GM12878 (cell line): ENCODE results near the gene WWOX. TPM values are rescaled to one million over a fixed set of nuclear protein-coding genes. Genes with fewer than 3 reads are reported as not detected.

Source experiments
- ATAC-seq: fragments of 200-7000 bp; cut with Tn5 transposase; 3 replicates; pipeline ENCODE4 v1.9.1; 2020; ENCODE audit warnings: mild to moderate bottlenecking, moderate library complexity
- BruUV-seq: library from RNA; stranded (reverse); fragments of 400-500 nt; replicated peaks from 2 replicates; lab custom pipeline; 2021; lab: Mats Ljungman, UMichigan
- CTCF ChIA-PET: fragments of 300-600 bp; sonication (Branson Sonifier 250); formaldehyde crosslinking; extraction: SDS; loops from one replicate; lab custom pipeline; 2021; ENCODE audit warnings: inconsistent platforms; lab: Yijun Ruan, JAX
- POLR2A ChIA-PET: fragments of 350-600 bp; formaldehyde crosslinking; extraction: SDS; loops from one replicate; lab custom pipeline; 2021; ENCODE audit warnings: inconsistent platforms; lab: Charles Lee
- RAD21 ChIA-PET: fragments of 300-600 bp; sonication (Branson Sonifier 250); formaldehyde crosslinking; loops from one replicate; lab custom pipeline; 2023; ENCODE audit warnings: antibody characterized with exemption; ENCODE audit not compliant: unreplicated experiment; lab: Charles Lee
- SMC1A ChIA-PET: fragments of 300-600 bp; sonication (Branson Sonifier 250); formaldehyde crosslinking; loops from one replicate; lab custom pipeline; 2023; ENCODE audit not compliant: unreplicated experiment, uncharacterized antibody; lab: Charles Lee
- DNase-seq: peaks from one replicate; pipeline ENCODE4 v3.0.0-alpha.2; 2011; ENCODE audit warnings: low read depth, low spot score
- FAIRE-seq: peaks from 3 replicates; lab custom pipeline; 2011; peaks lifted over from hg19 to GRCh38; lab: Jason Lieb, UNC
- H2AFZ ChIP-seq: 2 replicates; pipeline ENCODE4 v1.6.0; 2011; ENCODE audit warnings: low read depth, low read length, control low read depth; ENCODE audit not compliant: control insufficient read depth
- H3K27ac ChIP-seq: 2 replicates; pipeline ENCODE4 v1.5.1; 2011; ENCODE audit warnings: control low read depth; ENCODE audit not compliant: control insufficient read depth, insufficient read depth
- H3K27me3 ChIP-seq, 2 experiments: replicated peaks in 1 of 2; 2 replicates each; pipeline versions ENCODE4 v1.6.0 to v1.6.1; 2011; ENCODE audit warnings: low read length in 1 of 2; ENCODE audit not compliant: control insufficient read depth in 2 of 2, insufficient read depth in 2 of 2
- H3K36me3 ChIP-seq, 2 experiments: 2 replicates each; pipeline ENCODE4 v1.5.1; 2011; ENCODE audit warnings: low read length in 1 of 2; ENCODE audit not compliant: control insufficient read depth in 2 of 2, insufficient read depth in 2 of 2
- H3K4me1 ChIP-seq: 2 replicates; pipeline ENCODE4 v1.6.1; 2011; ENCODE audit warnings: mild to moderate bottlenecking, low read length, moderate library complexity, mixed read lengths; ENCODE audit not compliant: control insufficient read depth, insufficient read depth
- H3K4me2 ChIP-seq: 2 replicates; pipeline ENCODE4 v1.6.0; 2011; ENCODE audit warnings: control low read depth; ENCODE audit not compliant: control insufficient read depth, insufficient read depth
- H3K4me3 ChIP-seq: fragments of 200-600 bp; sonication (generic); 2 replicates; pipeline ENCODE4 v1.5.1; 2016
- H3K79me2 ChIP-seq: 2 replicates; pipeline ENCODE4 v1.6.0; 2011; ENCODE audit warnings: low read length; ENCODE audit not compliant: control insufficient read depth, insufficient read depth
- H3K9ac ChIP-seq: 2 replicates; pipeline ENCODE4 v1.8.0; 2011; ENCODE audit warnings: low read length, control low read depth, mixed read lengths; ENCODE audit not compliant: control insufficient read depth, insufficient read depth
- H3K9me3 ChIP-seq: replicated peaks from 3 replicates; pipeline ENCODE4 v1.5.1; 2011; ENCODE audit warnings: mild to moderate bottlenecking, low read length; ENCODE audit not compliant: control insufficient read depth, insufficient read depth
- H4K20me1 ChIP-seq: 2 replicates; pipeline ENCODE4 v1.6.0; 2011; ENCODE audit not compliant: control insufficient read depth, insufficient read depth
- BMI1 ChIP-seq: fragments of 450-650 bp; IDR thresholded peaks from 2 replicates; pipeline ENCODE4 v1.6.1; 2016; ENCODE audit warnings: mild to moderate bottlenecking, moderate library complexity, borderline replicate concordance
- IKZF1 ChIP-seq: fragments of 450-650 bp; conservative IDR thresholded peaks from 2 replicates; pipeline ENCODE4 v1.6.1; 2017; ENCODE audit warnings: antibody characterized with exemption, mild to moderate bottlenecking
- IKZF2 ChIP-seq, 2 experiments: fragments of 450-650 bp; IDR thresholded peaks; 2 replicates each; pipeline ENCODE4 v1.6.1; 2017; ENCODE audit warnings: mild to moderate bottlenecking in 2 of 2, moderate library complexity in 2 of 2
- IRF4 ChIP-seq: IDR thresholded peaks from 2 replicates; pipeline ENCODE4 v1.6.1; 2011; ENCODE audit warnings: low read depth, low read length
- NKRF ChIP-seq: fragments of 450-650 bp; conservative IDR thresholded peaks from 2 replicates; pipeline ENCODE4 v1.6.1; 2017; ENCODE audit warnings: mild to moderate bottlenecking, moderate library complexity
- NR2C1 ChIP-seq: fragments of 450-650 bp; IDR thresholded peaks from 2 replicates; pipeline ENCODE4 v1.6.1; 2017; ENCODE audit warnings: antibody characterized with exemption, mild to moderate bottlenecking, moderate library complexity
- PAX5 ChIP-seq: IDR thresholded peaks from 2 replicates; pipeline ENCODE4 v1.6.1; 2011; ENCODE audit warnings: low read depth, low read length, borderline replicate concordance
- POLR2AphosphoS2 ChIP-seq: IDR thresholded peaks from 2 replicates; pipeline ENCODE4 v1.6.1; 2011; ENCODE audit warnings: low read depth, mild to moderate bottlenecking, low read length, improper control_type of control experiment, moderate library complexity
- SIX5 ChIP-seq: IDR thresholded peaks from 2 replicates; pipeline ENCODE4 v1.6.1; 2011; ENCODE audit warnings: mild to moderate bottlenecking, low read depth, low read length, moderate library complexity; ENCODE audit not compliant: severe bottlenecking
- SPI1 ChIP-seq: IDR thresholded peaks from 2 replicates; pipeline ENCODE4 v1.6.1; 2011; ENCODE audit warnings: low read depth, mild to moderate bottlenecking, low read length, moderate library complexity, borderline replicate concordance; ENCODE audit not compliant: insufficient read depth
- SUPT20H ChIP-seq: IDR thresholded peaks from 2 replicates; pipeline ENCODE4 v1.6.1; 2011; ENCODE audit warnings: low read depth, mild to moderate bottlenecking, low read length, moderate library complexity, borderline replicate concordance; ENCODE audit not compliant: control insufficient read depth
- SUZ12 ChIP-seq: fragments of 200-600 bp; sonication (generic); IDR thresholded peaks from one replicate; pipeline ENCODE4 v1.6.1; 2018; ENCODE audit warnings: antibody characterized with exemption, mild to moderate bottlenecking; ENCODE audit not compliant: unreplicated experiment
- ZNF384 ChIP-seq: IDR thresholded peaks from 2 replicates; pipeline ENCODE4 v1.6.1; 2012; ENCODE audit warnings: low read depth, mild to moderate bottlenecking, low read length, improper control_type of control experiment, borderline replicate concordance
- WGBS: methylation state at CpG from one replicate; pipeline ENCODE4 v1.1.6; 2016; ENCODE audit warnings: low lambda C conversion rate; ENCODE audit not compliant: insufficient replicate concordance, insufficient coverage; ENCODE audit errors: missing lambda C conversion rate; 5-methylcytosine and 5-hydroxymethylcytosine counted together
- in situ Hi-C: fragments of 300-500 bp; cut with MboI; formaldehyde crosslinking; loops from 9 replicates; pipeline ENCODE4 v1.14.3; 2018; ENCODE audit warnings: mixed read lengths
- intact Hi-C: fragments of 100-400 bp; cut with micrococcal nuclease; formaldehyde crosslinking; loops from one replicate; pipeline ENCODE4 v1.14.2; 2022; ENCODE audit not compliant: unreplicated experiment
- polyA plus RNA-seq, 11 experiments: library from polyadenylated mRNA; depleted of rRNA in 4 of 11; unstranded in 6 of 11; stranded (reverse) in 5 of 11; fragments of >200 nt; fragmentation: Nextera tagmentation in 4 of 11; fragmentation: Illumina TruSeq in 1 of 11; extraction: Ambion mirVana in 4 of 11; extraction: Trizol in 1 of 11; gene quantifications; 1 replicate in 1 of 11; 2 replicates in 10 of 11; pipeline versions ENCODE4 v1.2.1 to v1.2.3, GENCODE V29; 2011 to 2016; ENCODE audit warnings: inconsistent platforms in 2 of 11, missing spikeins in 2 of 11, low read depth in 1 of 11
- total RNA-seq, 4 experiments: library from RNA; depleted of rRNA in 3 of 4; stranded (reverse); fragments of >200 nt in 3 of 4; fragmentation: Illumina TruSeq in 1 of 4; extraction: Trizol in 1 of 4; gene quantifications; 2 replicates each; pipeline versions ENCODE4 v1.2.1 to v1.2.3, GENCODE V29; 2013 to 2021
- TF ChIP-seq, protein P1 (sequence below): IDR thresholded peaks from 2 replicates; pipeline ENCODE4 v1.6.1; 2011; ENCODE audit warnings: low read depth, mild to moderate bottlenecking, low read length, moderate library complexity, borderline replicate concordance; ENCODE audit errors: extremely low read depth
- TF ChIP-seq, protein P2 (sequence below): IDR thresholded peaks from 2 replicates; pipeline ENCODE4 v1.6.1; 2012; ENCODE audit warnings: low read length, inconsistent platforms
- TF ChIP-seq, protein P3 (sequence below): fragments of 450-650 bp; IDR thresholded peaks from 2 replicates; pipeline ENCODE4 v1.6.1; 2017; ENCODE audit warnings: mild to moderate bottlenecking, moderate library complexity

WWOX gene
- total and polyA plus RNA-seq, 10 of the 15 experiments (the other 5 are each of a cell fraction or from before 2014, with no cell fraction given), result 2.8 to 24.4 (median 17.8) TPM

- Histone ChIP-seq H3K79me2 (no peaks in the 10 kb centered on the region), H3K4me1 (no peaks in the 10 kb centered on the region), H3K27me3 (no peaks in the 10 kb centered on the region), H2AFZ (no peak overlapping the region), H3K9me3 (no peaks in the 10 kb centered on the region), H3K4me2 (no peak overlapping the region), H4K20me1 (no peaks in the 10 kb centered on the region), H3K27ac (no peak overlapping the region), H3K4me3 (no peak overlapping the region), H3K9ac (no peak overlapping the region), H3K36me3 (no peaks in the 10 kb centered on the region)
- FAIRE-seq (no peak), DNase-seq (no peak), ATAC-seq (no peak)
- ChIA-PET CTCF (no interaction called here), RAD21 (no interaction called here), SMC1A (no interaction called here), POLR2A (no interaction called here)
- intact Hi-C loops, result no loop called here
- in situ Hi-C loops, result no loop called here
- 43% methylated on average over 18 of the region's 18 CpGs for WGBS
- BruUV-seq, result no TSS peak
- TF ChIP-seq NKRF (no peak), SUZ12 (no peak), SPI1 (no peak), BMI1 (no peak), NR2C1 (no peak), PAX5 (no peak), POLR2AphosphoS2 (no peak), ZNF384 (no peak), IKZF2 (IDR thresholded peaks at IDR 0.05) (no peak), IRF4 (no peak), SUPT20H (no peak), IKZF1 (no peak), SIX5 (no peak)
- TF ChIP-seq, protein P1, sequence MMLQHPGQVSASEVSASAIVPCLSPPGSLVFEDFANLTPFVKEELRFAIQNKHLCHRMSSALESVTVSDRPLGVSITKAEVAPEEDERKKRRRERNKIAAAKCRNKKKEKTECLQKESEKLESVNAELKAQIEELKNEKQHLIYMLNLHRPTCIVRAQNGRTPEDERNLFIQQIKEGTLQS, result no peak
- TF ChIP-seq, protein P2, sequence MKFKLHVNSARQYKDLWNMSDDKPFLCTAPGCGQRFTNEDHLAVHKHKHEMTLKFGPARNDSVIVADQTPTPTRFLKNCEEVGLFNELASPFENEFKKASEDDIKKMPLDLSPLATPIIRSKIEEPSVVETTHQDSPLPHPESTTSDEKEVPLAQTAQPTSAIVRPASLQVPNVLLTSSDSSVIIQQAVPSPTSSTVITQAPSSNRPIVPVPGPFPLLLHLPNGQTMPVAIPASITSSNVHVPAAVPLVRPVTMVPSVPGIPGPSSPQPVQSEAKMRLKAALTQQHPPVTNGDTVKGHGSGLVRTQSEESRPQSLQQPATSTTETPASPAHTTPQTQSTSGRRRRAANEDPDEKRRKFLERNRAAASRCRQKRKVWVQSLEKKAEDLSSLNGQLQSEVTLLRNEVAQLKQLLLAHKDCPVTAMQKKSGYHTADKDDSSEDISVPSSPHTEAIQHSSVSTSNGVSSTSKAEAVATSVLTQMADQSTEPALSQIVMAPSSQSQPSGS, result no peak
- TF ChIP-seq, protein P3, sequence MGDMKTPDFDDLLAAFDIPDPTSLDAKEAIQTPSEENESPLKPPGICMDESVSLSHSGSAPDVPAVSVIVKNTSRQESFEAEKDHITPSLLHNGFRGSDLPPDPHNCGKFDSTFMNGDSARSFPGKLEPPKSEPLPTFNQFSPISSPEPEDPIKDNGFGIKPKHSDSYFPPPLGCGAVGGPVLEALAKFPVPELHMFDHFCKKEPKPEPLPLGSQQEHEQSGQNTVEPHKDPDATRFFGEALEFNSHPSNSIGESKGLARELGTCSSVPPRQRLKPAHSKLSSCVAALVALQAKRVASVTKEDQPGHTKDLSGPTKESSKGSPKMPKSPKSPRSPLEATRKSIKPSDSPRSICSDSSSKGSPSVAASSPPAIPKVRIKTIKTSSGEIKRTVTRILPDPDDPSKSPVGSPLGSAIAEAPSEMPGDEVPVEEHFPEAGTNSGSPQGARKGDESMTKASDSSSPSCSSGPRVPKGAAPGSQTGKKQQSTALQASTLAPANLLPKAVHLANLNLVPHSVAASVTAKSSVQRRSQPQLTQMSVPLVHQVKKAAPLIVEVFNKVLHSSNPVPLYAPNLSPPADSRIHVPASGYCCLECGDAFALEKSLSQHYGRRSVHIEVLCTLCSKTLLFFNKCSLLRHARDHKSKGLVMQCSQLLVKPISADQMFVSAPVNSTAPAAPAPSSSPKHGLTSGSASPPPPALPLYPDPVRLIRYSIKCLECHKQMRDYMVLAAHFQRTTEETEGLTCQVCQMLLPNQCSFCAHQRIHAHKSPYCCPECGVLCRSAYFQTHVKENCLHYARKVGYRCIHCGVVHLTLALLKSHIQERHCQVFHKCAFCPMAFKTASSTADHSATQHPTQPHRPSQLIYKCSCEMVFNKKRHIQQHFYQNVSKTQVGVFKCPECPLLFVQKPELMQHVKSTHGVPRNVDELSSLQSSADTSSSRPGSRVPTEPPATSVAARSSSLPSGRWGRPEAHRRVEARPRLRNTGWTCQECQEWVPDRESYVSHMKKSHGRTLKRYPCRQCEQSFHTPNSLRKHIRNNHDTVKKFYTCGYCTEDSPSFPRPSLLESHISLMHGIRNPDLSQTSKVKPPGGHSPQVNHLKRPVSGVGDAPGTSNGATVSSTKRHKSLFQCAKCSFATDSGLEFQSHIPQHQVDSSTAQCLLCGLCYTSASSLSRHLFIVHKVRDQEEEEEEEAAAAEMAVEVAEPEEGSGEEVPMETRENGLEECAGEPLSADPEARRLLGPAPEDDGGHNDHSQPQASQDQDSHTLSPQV, result no peak
These were observed 1024.7 kb downstream of the WWOX start for GRCh38 chr16:79124016-79124756.
